Subcutaneous adipose tissue (tissue), 4 donors: ENCODE data around the gene POSTN. TPM values are rescaled to one million over a fixed set of nuclear protein-coding genes. Genes with fewer than 3 reads are reported as not detected.

Source experiments
- total RNA-seq, 4 donors: library from RNA; depleted of rRNA; stranded (reverse); fragments of >200 nt; gene quantifications; one replicate each; pipeline ENCODE4 v1.1.0, GENCODE V29; 2016
- TF ChIP-seq, protein P1 (sequence below): fragments of 450-650 bp; IDR thresholded peaks from one replicate; pipeline ENCODE4 v1.5.1; 2016; ENCODE audit warnings: low read depth, mild to moderate bottlenecking, control low read depth, antibody characterized with exemption, moderate library complexity

POSTN gene
- total RNA-seq, 4 donors from 2014 or later = 62.8 to 129 (median 95.4) TPM

DNA sequence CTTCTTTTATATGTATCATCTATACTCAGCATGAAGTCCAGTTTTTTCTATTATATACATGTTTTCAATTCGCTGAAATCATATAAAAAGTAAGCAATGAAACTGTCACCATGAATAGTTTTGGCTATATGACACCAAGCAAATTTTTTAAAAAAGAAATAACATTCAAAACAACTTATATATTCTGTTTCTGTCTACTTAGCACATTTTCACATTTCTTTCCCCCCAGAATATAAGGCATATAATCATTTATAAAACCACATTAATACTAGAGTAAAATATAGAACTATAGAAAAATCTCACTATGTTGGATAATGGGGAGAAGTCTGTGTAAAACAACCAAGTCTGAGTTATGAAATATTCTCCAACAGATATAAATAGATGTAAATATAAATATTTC, 33.1 kb downstream of the POSTN start:
- TF ChIP-seq, protein P1, sequence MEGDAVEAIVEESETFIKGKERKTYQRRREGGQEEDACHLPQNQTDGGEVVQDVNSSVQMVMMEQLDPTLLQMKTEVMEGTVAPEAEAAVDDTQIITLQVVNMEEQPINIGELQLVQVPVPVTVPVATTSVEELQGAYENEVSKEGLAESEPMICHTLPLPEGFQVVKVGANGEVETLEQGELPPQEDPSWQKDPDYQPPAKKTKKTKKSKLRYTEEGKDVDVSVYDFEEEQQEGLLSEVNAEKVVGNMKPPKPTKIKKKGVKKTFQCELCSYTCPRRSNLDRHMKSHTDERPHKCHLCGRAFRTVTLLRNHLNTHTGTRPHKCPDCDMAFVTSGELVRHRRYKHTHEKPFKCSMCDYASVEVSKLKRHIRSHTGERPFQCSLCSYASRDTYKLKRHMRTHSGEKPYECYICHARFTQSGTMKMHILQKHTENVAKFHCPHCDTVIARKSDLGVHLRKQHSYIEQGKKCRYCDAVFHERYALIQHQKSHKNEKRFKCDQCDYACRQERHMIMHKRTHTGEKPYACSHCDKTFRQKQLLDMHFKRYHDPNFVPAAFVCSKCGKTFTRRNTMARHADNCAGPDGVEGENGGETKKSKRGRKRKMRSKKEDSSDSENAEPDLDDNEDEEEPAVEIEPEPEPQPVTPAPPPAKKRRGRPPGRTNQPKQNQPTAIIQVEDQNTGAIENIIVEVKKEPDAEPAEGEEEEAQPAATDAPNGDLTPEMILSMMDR = no peak

DNA sequence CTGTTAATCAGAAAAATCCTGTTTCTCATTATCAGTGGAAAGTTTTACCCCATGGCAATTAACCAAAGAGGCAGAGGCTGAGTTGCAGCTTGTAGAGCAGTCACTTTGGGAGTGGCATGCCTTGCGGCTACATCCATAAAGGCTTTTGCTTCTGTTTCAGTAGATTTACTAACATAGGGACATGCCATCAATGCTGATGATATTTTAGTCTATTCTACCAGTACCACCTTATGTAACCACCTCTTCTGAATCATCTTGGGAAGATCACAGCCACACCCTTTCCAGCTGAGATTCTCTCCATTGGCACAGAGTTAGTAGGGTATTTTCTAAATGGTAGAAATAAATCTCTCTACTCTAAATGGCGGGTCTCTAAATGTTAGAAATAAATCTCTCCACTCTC, 37.5 kb downstream of the POSTN start:
- TF ChIP-seq, protein P1 = no peak

DNA sequence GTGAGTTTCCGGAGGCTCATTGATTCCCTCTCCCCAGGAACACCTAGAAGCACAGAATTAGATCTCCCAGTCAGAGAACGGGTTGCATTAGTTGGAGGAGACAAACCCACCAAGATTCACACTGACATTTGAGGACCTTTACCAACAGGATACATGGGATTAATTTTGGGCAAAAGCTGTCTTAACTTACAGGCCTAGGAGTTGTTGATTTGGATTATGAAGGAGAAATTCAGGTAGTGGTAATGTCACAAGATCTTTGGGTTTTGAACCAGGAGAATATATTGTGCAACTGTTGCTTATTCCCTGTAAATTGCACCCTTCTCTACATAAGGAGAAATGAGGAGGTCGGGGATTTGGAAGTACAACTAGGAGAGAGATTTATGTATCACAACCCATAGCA, 38.0 kb downstream of the POSTN start:
- TF ChIP-seq, protein P1 = no peak

DNA sequence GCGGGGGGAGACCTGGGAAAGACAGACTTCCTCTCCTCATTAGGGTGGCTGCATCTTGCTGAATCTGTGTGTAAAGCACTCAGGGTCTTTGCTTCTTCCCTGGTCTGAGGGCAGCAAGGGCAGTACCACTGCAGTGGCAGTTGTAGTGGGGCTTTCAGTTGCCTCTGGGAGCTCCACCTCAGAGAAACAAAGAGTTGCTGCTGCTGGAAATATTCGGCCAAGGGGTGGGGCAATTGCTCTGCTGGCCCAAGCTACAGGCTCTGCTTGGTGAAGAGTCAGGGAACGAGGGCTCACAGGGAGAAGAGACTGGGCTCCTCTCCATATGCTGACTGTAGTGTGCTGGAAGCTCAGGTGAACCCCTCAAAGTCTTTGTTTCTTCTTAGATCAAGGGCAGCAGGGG, 52.5 kb downstream of the POSTN start:
- TF ChIP-seq, protein P1 = no peak

DNA sequence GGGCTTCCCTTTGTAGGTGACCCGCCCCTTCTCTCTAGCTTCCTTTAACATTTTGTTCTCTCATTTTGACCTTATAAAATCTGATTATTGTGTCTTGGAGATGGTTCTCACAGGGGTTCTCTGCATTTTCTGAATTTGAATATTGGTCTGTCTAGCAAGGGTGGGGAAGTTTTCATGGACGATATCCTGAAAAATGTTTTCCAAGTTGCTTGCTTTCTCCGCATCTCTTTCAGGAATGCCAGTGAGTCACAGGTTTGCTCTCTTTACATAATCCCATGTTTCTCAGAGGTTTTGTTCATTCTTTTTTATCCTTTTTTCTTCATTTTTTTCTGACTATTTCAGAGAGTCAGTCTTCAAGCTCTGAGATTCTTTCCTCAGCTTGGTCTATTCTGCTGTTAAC, 53.6 kb downstream of the POSTN start:
- TF ChIP-seq, protein P1 = no peak

DNA sequence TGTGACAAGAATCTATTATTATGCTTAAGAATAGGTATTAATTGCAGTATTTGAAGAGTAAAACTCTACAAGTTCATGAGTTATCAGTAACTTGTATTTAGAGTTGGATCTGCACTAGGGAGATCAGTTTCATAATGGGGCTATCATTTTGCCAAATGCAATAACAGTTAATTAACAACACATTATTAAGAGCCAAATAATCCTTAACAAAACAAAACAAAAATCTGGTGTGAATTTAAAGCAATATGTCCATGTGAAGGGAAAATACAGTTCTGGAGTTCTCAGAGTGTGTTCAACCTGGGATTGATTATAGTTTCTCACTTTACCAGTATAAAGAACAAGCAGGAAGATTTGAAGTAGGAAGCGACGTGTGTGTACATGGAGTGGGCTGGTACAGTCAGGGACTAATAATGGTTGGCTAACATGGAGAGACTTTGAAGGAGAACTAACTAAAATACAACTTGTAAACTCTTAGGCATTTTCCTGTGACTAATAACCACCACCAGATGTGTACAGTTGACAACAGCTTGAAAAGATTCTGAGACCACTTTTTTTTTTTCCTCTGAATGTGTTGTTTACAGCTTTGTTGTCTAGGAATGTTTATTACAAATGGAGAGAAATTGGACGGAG, 58.5 kb downstream of the POSTN start:
- TF ChIP-seq, protein P1 = no peak

DNA sequence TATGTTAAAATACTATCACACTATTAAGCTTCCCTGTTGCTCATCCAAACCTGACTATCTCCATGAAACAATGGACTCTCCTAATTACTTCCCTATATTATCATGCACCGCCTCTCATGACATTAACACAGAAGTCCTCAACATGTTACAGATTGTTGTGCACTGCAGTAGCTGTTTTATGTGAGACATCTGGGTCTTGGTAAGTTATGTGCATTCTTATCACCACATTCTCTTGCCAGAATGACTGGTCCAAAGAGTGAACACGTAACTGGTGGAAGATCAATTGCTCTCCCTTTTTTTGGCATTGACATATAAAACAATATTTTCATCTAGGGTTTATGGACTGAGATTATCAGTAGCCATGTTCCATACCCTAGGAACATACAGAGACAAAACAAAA, 59.4 kb downstream of the POSTN start:
- TF ChIP-seq, protein P1 = no peak
